B cell (primary cell): ENCODE measurements around the gene CST1.

Experiments used
- CTCF ChIP-seq: fragments of 200-600 bp; IDR thresholded peaks from one replicate; pipeline ENCODE4 v1.8.0; 2022; ENCODE audit warnings: antibody characterized with exemption, mild to moderate bottlenecking
- EZH2 ChIP-seq: IDR thresholded peaks from 2 replicates; pipeline ENCODE4 v1.6.1; 2012; ENCODE audit warnings: borderline replicate concordance, low read depth, mild to moderate bottlenecking, moderate library complexity, low read length; ENCODE audit not compliant: insufficient read depth, poor library complexity, severe bottlenecking

- no peak for TF ChIP-seq CTCF
- TF ChIP-seq EZH2 = no peak
Measured at GRCh38 chr20:23763345-23763744, 12.6 kb upstream of the CST1 start.
